Measurements from ENCODE around the gene ADTRP. TPM values are rescaled to one million over a fixed set of nuclear protein-coding genes. Genes with fewer than 3 reads are reported as not detected.

ADTRP gene
- total and polyA plus RNA-seq, 10 of the 15 experiments (the other 5 are each of a cell fraction or from before 2014, with no cell fraction given): 0.10 to 2.6 (median 2.1) TPM

DNA sequence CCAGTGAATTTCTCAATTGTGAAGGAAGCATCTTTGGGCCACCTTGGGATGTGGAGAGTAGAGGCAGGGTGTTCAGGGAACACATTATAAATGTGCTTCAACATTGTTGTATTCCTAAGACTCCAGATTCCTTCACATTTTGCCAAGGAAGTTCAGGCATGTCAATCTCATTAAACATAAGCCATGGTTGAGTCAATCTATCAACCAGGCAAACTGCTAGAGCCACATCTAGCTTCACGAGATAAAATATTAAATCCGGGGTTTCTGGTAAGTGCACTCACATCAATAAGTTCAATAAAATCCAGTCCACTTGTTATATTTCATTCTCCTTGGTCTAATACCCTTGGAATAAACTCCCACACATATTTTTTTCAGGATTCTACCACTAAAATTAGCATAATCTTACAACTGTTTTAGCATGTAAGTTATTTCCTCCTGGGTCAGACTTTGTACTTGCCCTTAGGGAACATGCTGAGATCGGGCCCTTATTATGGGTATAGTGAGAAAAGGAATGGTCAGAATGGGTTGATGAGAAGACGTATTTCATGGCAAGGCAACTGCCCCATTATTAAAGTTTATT lies 93.6 kb downstream of the ADTRP start:
- CTCF ChIA-PET: interaction anchor here (1.1 kb wide), 2 partner anchors 12 to 17 kb away, joined by 3 read pairs; no protein-coding TSS in a partner anchor
- POLR2A ChIA-PET: interaction anchor here (0.6 kb wide), 1 partner anchor 50 kb away, joined by 3 read pairs; no protein-coding TSS in a partner anchor
- TF ChIP-seq USF1 (IDR thresholded peaks at IDR 0.05; ENCODE audit: borderline replicate concordance, extremely low read length, insufficient read depth, low read depth, low read length) (no peak), ESRRA (IDR thresholded peaks at IDR 0.05; ENCODE audit: low read length) (no peak), IRF3 (IDR thresholded peaks at IDR 0.05) (no peak), CEBPB (IDR thresholded peaks at IDR 0.05; ENCODE audit: borderline replicate concordance in 1 of 2, low read depth in 2 of 2, low read length in 2 of 2) (no peak), SKIL (IDR thresholded peaks at IDR 0.05; ENCODE audit: low read depth, poor library complexity, severe bottlenecking) (no peak), CUX1 (IDR thresholded peaks at IDR 0.05; ENCODE audit: insufficient replicate concordance, low read depth, low read length) (no peak), KLF5 (IDR thresholded peaks at IDR 0.05; ENCODE audit: partially characterized antibody) (no peak), SREBF1 (IDR thresholded peaks at IDR 0.05; ENCODE audit: low read length) (no peak), SREBF2 (IDR thresholded peaks at IDR 0.05; ENCODE audit: low read length) (no peak)
- TF ChIP-seq, protein P1, sequence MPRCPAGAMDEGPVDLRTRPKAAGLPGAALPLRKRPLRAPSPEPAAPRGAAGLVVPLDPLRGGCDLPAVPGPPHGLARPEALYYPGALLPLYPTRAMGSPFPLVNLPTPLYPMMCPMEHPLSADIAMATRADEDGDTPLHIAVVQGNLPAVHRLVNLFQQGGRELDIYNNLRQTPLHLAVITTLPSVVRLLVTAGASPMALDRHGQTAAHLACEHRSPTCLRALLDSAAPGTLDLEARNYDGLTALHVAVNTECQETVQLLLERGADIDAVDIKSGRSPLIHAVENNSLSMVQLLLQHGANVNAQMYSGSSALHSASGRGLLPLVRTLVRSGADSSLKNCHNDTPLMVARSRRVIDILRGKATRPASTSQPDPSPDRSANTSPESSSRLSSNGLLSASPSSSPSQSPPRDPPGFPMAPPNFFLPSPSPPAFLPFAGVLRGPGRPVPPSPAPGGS (IDR thresholded peaks at IDR 0.05; ENCODE audit: borderline replicate concordance, insufficient read depth, low read depth, low read length, poor library complexity, severe bottlenecking): no peak

More for the DNA sequence above, 93.6 kb downstream of the ADTRP start:
- Histone ChIP-seq H3K27ac (ENCODE audit: control insufficient read depth, insufficient read depth) (no peak overlapping the region), H3K4me2 (ENCODE audit: control insufficient read depth, insufficient read depth) (no peak overlapping the region), H4K20me1 (ENCODE audit: control insufficient read depth, insufficient read depth) (no peaks in the 10 kb centered on the region), H2AFZ (ENCODE audit: control insufficient read depth, low read depth, low read length) (no peak overlapping the region), H3K27me3 (replicated peaks in 1 of 2; ENCODE audit: control insufficient read depth in 2 of 2, insufficient read depth in 2 of 2, low read length in 1 of 2) (no peaks in the 10 kb centered on the region), H3K79me2 (ENCODE audit: control insufficient read depth, insufficient read depth, low read length) (no peaks in the 10 kb centered on the region), H3K9ac (ENCODE audit: control insufficient read depth, insufficient read depth, low read length) (no peak overlapping the region), H3K4me3 (no peak overlapping the region), H3K4me1 (ENCODE audit: control insufficient read depth, insufficient read depth, low read length) (no peaks in the 10 kb centered on the region), H3K36me3 (ENCODE audit: control insufficient read depth in 2 of 2, insufficient read depth in 2 of 2, low read length in 1 of 2) (no peaks in the 10 kb centered on the region), H3K9me3 (replicated peaks; ENCODE audit: control insufficient read depth, insufficient read depth, low read length) (peaks cover 6% of the 10 kb centered on the region; the same call in 2 of the 3 replicates)
- WGBS (ENCODE audit: insufficient coverage, insufficient replicate concordance, low lambda C conversion rate, missing lambda C conversion rate): 48% methylated on average over 4 of the region's 4 CpGs
- intact Hi-C loops (cut with micrococcal nuclease; ENCODE audit: unreplicated experiment): no loop called here
- ChIA-PET RAD21 (ENCODE audit: unreplicated experiment) (no interaction called here), SMC1A (ENCODE audit: uncharacterized antibody, unreplicated experiment) (no interaction called here)
- in situ Hi-C loops (cut with MboI): no loop called here
- no peak for FAIRE-seq
- no peak for ATAC-seq
- BruUV-seq (replicated peaks): no TSS peak
- no peak for DNase-seq (ENCODE audit: low read depth, low spot score)
